Measurements from ENCODE around the gene TADA2A. TPM values are rescaled to one million over a fixed set of nuclear protein-coding genes. Genes with fewer than 3 reads are reported as not detected.
"Not testable (repeated sequence)": the region's sequence is repeated elsewhere in the genome, so short reads cannot be mapped to it uniquely, and the experiment has no call there.

Gene TADA2A
- total RNA-seq, 1 donor from 2014 or later, result 41.9 TPM

- peaks cover 28% of the 10 kb centered on the region for H3K36me3 Mint-ChIP-seq (ENCODE audit: low read depth)
- no peak overlapping the region for H3K27ac Mint-ChIP-seq
These were observed 41.0 kb downstream of the TADA2A start for GRCh38 chr17:37447641-37448040.

GRCh38 chr17:37450112-37450511 lies 43.4 kb downstream of the TADA2A start:
- no peak overlapping the region for H3K27ac Mint-ChIP-seq
- H3K4me1 Mint-ChIP-seq (ENCODE audit: low read depth), result peaks cover 8% of the 10 kb centered on the region
- no peaks in the 10 kb centered on the region for H3K9me3 Mint-ChIP-seq
- no peaks in the 10 kb centered on the region for H3K27me3 Mint-ChIP-seq (ENCODE audit: insufficient read depth)
- DNase-seq (ENCODE audit: low spot score), result no peak
- peaks cover 22% of the 10 kb centered on the region for H3K36me3 Mint-ChIP-seq (ENCODE audit: low read depth)
- intact Hi-C loops (cut with micrococcal nuclease), result no loop called here
- no peak overlapping the region for H3K4me3 Mint-ChIP-seq

More at GRCh38 chr17:37447641-37448040, 41.0 kb downstream of the TADA2A start:
- DNase-seq (ENCODE audit: low spot score), result no peak
- Mint-ChIP-seq H3K27me3 (ENCODE audit: insufficient read depth) (no peaks in the 10 kb centered on the region), H3K4me3 (no peak overlapping the region), H3K9me3 (no peaks in the 10 kb centered on the region), H3K4me1 (ENCODE audit: low read depth) (peaks cover 8% of the 10 kb centered on the region)
- intact Hi-C loops (cut with micrococcal nuclease), result no loop called here

- H3K27me3 Mint-ChIP-seq (ENCODE audit: insufficient read depth); intact Hi-C loops (cut with micrococcal nuclease); H3K27ac Mint-ChIP-seq; H3K9me3 Mint-ChIP-seq; DNase-seq (ENCODE audit: low spot score); H3K4me3 Mint-ChIP-seq: not testable (repeated sequence)
- Mint-ChIP-seq H3K36me3 (ENCODE audit: low read depth) (peaks cover 25% of the 10 kb centered on the region), H3K4me1 (ENCODE audit: low read depth) (peaks cover 11% of the 10 kb centered on the region)
These were observed 51.1 kb downstream of the TADA2A start for GRCh38 chr17:37457801-37458200.

DNA sequence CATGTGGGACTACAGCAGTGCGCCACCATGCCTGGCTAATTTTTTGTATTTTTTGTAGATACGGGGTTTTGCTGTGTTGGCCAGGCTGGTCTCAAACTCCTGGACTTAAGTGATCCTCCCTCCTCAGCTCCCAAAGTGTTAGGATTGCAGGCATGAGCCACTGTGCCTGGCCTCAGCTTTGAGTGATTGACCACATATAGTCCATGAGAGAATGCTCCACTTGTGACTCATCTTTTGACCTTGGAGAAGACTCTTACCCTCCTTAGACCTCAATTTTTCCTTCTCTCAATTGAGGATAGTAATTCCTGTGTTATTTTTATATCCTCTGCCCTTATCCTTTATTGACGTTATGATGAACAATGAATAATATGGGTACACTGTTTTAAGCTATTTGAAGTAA lies 52.1 kb downstream of the TADA2A start:
- Mint-ChIP-seq H3K4me3 (no peak overlapping the region), H3K27me3 (ENCODE audit: insufficient read depth) (no peaks in the 10 kb centered on the region), H3K9me3 (no peaks in the 10 kb centered on the region), H3K4me1 (ENCODE audit: low read depth) (peaks cover 11% of the 10 kb centered on the region), H3K36me3 (ENCODE audit: low read depth) (peaks cover 21% of the 10 kb centered on the region), H3K27ac (no peak overlapping the region)
- DNase-seq (ENCODE audit: low spot score), result no peak
- intact Hi-C loops (cut with micrococcal nuclease), result no loop called here

- Mint-ChIP-seq H3K27me3 (ENCODE audit: insufficient read depth) (no peaks in the 10 kb centered on the region), H3K4me1 (ENCODE audit: low read depth) (peaks cover 19% of the 10 kb centered on the region), H3K36me3 (ENCODE audit: low read depth) (peaks cover 32% of the 10 kb centered on the region), H3K9me3 (no peaks in the 10 kb centered on the region), H3K27ac (peak overlapping the region; percentile 78), H3K4me3 (no peak overlapping the region)
- intact Hi-C loops (cut with micrococcal nuclease), result no loop called here
- no peak for DNase-seq (ENCODE audit: low spot score)
These were observed 55.0 kb downstream of the TADA2A start for GRCh38 chr17:37461668-37462067.

GRCh38 chr17:37462492-37462891 lies 55.8 kb downstream of the TADA2A start:
- DNase-seq (ENCODE audit: low spot score), result no peak
- peaks cover 37% of the 10 kb centered on the region for H3K36me3 Mint-ChIP-seq (ENCODE audit: low read depth)
- no peak overlapping the region for H3K27ac Mint-ChIP-seq
- intact Hi-C loops (cut with micrococcal nuclease), result no loop called here
- H3K4me1 Mint-ChIP-seq (ENCODE audit: low read depth), result peaks cover 21% of the 10 kb centered on the region
- no peak overlapping the region for H3K4me3 Mint-ChIP-seq
- H3K9me3 Mint-ChIP-seq, result no peaks in the 10 kb centered on the region
- no peaks in the 10 kb centered on the region for H3K27me3 Mint-ChIP-seq (ENCODE audit: insufficient read depth)

DNA sequence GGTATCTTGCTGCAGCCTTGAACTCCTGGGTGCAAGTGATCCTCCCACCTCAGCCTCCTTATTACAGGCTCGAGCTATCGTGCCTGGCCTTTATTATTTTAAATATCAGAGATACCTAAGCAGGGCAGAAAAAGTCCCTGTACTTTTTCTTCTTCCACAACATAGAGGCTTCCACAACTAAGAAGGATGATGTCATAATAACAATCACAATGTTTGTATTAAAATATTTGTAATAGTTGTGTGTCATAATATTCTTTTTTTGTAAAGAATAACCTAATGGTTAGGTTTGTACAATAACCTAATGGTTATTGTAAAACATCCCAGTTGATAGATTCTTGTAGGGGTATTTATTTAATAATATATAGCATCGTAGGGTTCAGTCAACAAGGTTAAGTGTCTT lies 56.4 kb downstream of the TADA2A start:
- H3K27me3 Mint-ChIP-seq (ENCODE audit: insufficient read depth), result no peaks in the 10 kb centered on the region
- H3K4me1 Mint-ChIP-seq (ENCODE audit: low read depth), result peaks cover 21% of the 10 kb centered on the region
- H3K36me3 Mint-ChIP-seq (ENCODE audit: low read depth), result peaks cover 35% of the 10 kb centered on the region
- H3K9me3 Mint-ChIP-seq, result no peaks in the 10 kb centered on the region
- H3K4me3 Mint-ChIP-seq, result no peak overlapping the region
- no peak overlapping the region for H3K27ac Mint-ChIP-seq
- intact Hi-C loops (cut with micrococcal nuclease), result no loop called here
- no peak for DNase-seq (ENCODE audit: low spot score)

GRCh38 chr17:37465069-37465616 lies 58.5 kb downstream of the TADA2A start:
- intact Hi-C loops (cut with micrococcal nuclease), result no loop called here
- Mint-ChIP-seq H3K4me3 (no peak overlapping the region), H3K27ac (no peak overlapping the region)

DNA sequence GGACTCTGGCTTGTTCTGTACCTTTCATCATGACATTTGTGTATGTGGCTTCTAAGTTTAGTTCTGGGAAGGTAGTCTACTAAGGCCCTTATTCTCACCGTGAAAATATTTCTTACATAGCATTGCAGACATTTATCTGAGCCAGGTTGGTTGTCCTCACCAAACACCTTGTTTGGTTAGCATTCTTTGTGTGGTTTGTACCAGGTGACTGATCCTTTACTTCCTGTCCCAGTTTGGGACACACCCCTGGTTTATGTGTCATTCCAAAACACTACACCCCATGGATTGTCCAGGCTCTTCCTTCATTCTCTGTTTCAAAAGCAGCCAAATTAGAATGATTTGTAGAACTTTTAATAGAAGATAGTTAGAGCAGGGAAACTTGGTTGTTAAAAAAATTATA lies 59.8 kb downstream of the TADA2A start:
- intact Hi-C loops (cut with micrococcal nuclease), result no loop called here
- peaks cover 13% of the 10 kb centered on the region for H3K4me1 Mint-ChIP-seq (ENCODE audit: low read depth)
- peak overlapping the region; percentile 12 for H3K27ac Mint-ChIP-seq
- no peaks in the 10 kb centered on the region for H3K27me3 Mint-ChIP-seq (ENCODE audit: insufficient read depth)
- peaks cover 34% of the 10 kb centered on the region for H3K36me3 Mint-ChIP-seq (ENCODE audit: low read depth)
- H3K4me3 Mint-ChIP-seq, result no peak overlapping the region
- no peak for DNase-seq (ENCODE audit: low spot score)
- H3K9me3 Mint-ChIP-seq, result no peaks in the 10 kb centered on the region

More at GRCh38 chr17:37465069-37465616, 58.5 kb downstream of the TADA2A start:
- Mint-ChIP-seq H3K36me3 (ENCODE audit: low read depth) (peaks cover 26% of the 10 kb centered on the region), H3K4me1 (ENCODE audit: low read depth) (peaks cover 21% of the 10 kb centered on the region), H3K27me3 (ENCODE audit: insufficient read depth) (no peaks in the 10 kb centered on the region), H3K9me3 (no peaks in the 10 kb centered on the region)
- DNase-seq (ENCODE audit: low spot score), result no peak

GRCh38 chr17:37470181-37470580 lies 63.5 kb downstream of the TADA2A start:
- no peak for DNase-seq (ENCODE audit: low spot score)
- Mint-ChIP-seq H3K36me3 (ENCODE audit: low read depth) (peaks cover 37% of the 10 kb centered on the region), H3K27me3 (ENCODE audit: insufficient read depth) (no peaks in the 10 kb centered on the region), H3K4me3 (no peak overlapping the region), H3K9me3 (no peaks in the 10 kb centered on the region), H3K27ac (no peak overlapping the region), H3K4me1 (ENCODE audit: low read depth) (peaks cover 13% of the 10 kb centered on the region)
- intact Hi-C loops (cut with micrococcal nuclease), result no loop called here

DNA sequence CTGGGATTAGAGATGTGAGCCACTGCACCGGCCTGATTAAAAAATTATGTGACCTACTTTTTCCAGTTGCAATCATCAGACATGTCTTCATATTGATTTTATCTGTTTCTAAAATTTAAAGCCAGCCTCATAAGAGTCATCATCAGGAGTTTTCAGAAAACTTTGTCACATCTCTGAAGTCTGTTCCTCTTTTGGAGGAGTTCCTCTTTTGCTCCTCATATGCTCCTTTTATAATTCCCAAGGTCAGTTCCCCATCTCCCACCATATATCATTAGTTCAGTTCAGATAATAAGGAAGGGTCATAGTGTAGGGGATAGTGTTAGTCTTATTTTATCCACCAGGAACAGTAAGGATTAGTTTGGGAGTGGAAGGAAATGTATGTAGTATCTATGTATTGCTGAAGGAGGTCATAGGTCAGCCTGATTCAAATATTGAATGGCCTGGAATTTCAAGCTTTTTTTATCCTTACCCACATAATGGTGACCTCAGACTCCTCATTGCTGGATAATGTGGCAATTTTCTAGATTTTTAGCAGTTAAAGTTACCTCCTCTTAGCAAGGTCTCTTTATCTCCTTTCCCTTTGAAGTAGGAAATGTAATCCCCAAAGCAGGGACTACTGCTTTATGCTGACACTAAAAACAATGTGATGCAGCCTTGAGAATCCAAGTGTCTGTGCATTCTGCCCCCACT lies 69.2 kb downstream of the TADA2A start:
- peaks cover 4% of the 10 kb centered on the region for H3K4me1 Mint-ChIP-seq (ENCODE audit: low read depth)
- no peaks in the 10 kb centered on the region for H3K9me3 Mint-ChIP-seq
- intact Hi-C loops (cut with micrococcal nuclease), result no loop called here
- H3K36me3 Mint-ChIP-seq (ENCODE audit: low read depth), result peaks cover 47% of the 10 kb centered on the region
- no peak overlapping the region for H3K27ac Mint-ChIP-seq
- no peak for DNase-seq (ENCODE audit: low spot score)
- no peaks in the 10 kb centered on the region for H3K27me3 Mint-ChIP-seq (ENCODE audit: insufficient read depth)
- no peak overlapping the region for H3K4me3 Mint-ChIP-seq

- Mint-ChIP-seq H3K36me3 (ENCODE audit: low read depth) (peaks cover 43% of the 10 kb centered on the region), H3K4me1 (ENCODE audit: low read depth) (peaks cover 4% of the 10 kb centered on the region), H3K27ac (no peak overlapping the region), H3K27me3 (ENCODE audit: insufficient read depth) (no peaks in the 10 kb centered on the region), H3K9me3 (no peaks in the 10 kb centered on the region), H3K4me3 (no peak overlapping the region)
- no peak for DNase-seq (ENCODE audit: low spot score)
- intact Hi-C loops (cut with micrococcal nuclease), result no loop called here
These were observed 69.9 kb downstream of the TADA2A start for GRCh38 chr17:37476431-37477120.

- Mint-ChIP-seq H3K4me1 (ENCODE audit: low read depth) (peaks cover 6% of the 10 kb centered on the region), H3K36me3 (ENCODE audit: low read depth) (peaks cover 43% of the 10 kb centered on the region), H3K27ac (no peak overlapping the region), H3K4me3 (no peak overlapping the region), H3K9me3 (no peaks in the 10 kb centered on the region), H3K27me3 (ENCODE audit: insufficient read depth) (no peaks in the 10 kb centered on the region)
- intact Hi-C loops (cut with micrococcal nuclease), result no loop called here
- no peak for DNase-seq (ENCODE audit: low spot score)
These were observed 71.5 kb downstream of the TADA2A start for GRCh38 chr17:37478187-37478586.

Data from activated T-helper 1 cell treated with anti-CD3 and anti-CD28 coated beads, Interleukin-12 subunit alpha, Interleukin-12 subunit beta, Interleukin-2, Interleukin-4 antibody, amounts not matched to agents 30 ng/mL and 10 ng/mL and 1 ng/mL, durations not matched to agents 14 hours and 24 hours and 36 hours (primary cell).